Stimulated activated CD4-positive, alpha-beta T cell treated with anti-CD3 and anti-CD28 coated beads, TNF-alpha, amount 100 ng/mL, for 48 hours (primary cell): ENCODE results near the gene CAMK1D.
"Not testable (repeated sequence)": the region's sequence is repeated elsewhere in the genome, so short reads cannot be mapped to it uniquely, and the experiment has no call there.

ENCODE experiments used
- DNase-seq, 3 donors: peaks; one replicate each; pipeline ENCODE4 v3.0.0-alpha.2; 2020; ENCODE audit warnings: low read depth in 3 of 3

CAMK1D gene

GRCh38 chr10:12430406-12430982 lies 81.1 kb downstream of the CAMK1D start:
- DNase-seq: no peak

GRCh38 chr10:12431151-12432101 lies 82.1 kb downstream of the CAMK1D start:
- no peak for DNase-seq

- DNase-seq: no peak
Observed at GRCh38 chr10:12432402-12433189, 83.2 kb downstream of the CAMK1D start.

- DNase-seq: no peak
Observed at GRCh38 chr10:12434277-12434676, 84.9 kb downstream of the CAMK1D start.

GRCh38 chr10:12434677-12435076 lies 85.3 kb downstream of the CAMK1D start:
- DNase-seq: not testable (repeated sequence)

GRCh38 chr10:12435348-12435747 lies 86.0 kb downstream of the CAMK1D start:
- DNase-seq: no peak

GRCh38 chr10:12438919-12439692 lies 89.8 kb downstream of the CAMK1D start:
- no peak for DNase-seq

GRCh38 chr10:12439767-12440166 lies 90.4 kb downstream of the CAMK1D start:
- not testable (repeated sequence) for DNase-seq

GRCh38 chr10:12443026-12443425 lies 93.7 kb downstream of the CAMK1D start:
- DNase-seq: no peak

- DNase-seq: no peak
Observed at GRCh38 chr10:12444981-12445700, 95.8 kb downstream of the CAMK1D start.

- DNase-seq: no peak
Observed at GRCh38 chr10:12445701-12446334, 96.5 kb downstream of the CAMK1D start.

- DNase-seq: no peak
Observed at GRCh38 chr10:12448340-12448728, 99.0 kb downstream of the CAMK1D start.

GRCh38 chr10:12448729-12449391 lies 99.5 kb downstream of the CAMK1D start:
- DNase-seq: peak; percentile 50 to 61 (median 56)

GRCh38 chr10:12455318-12455717 lies 106.0 kb downstream of the CAMK1D start:
- no peak for DNase-seq

- no peak for DNase-seq
Observed at GRCh38 chr10:12455766-12456165, 106.4 kb downstream of the CAMK1D start.

- DNase-seq: no peak
Observed at GRCh38 chr10:12459340-12459739, 110.0 kb downstream of the CAMK1D start.

- no peak for DNase-seq
Observed at GRCh38 chr10:12459762-12460161, 110.4 kb downstream of the CAMK1D start.

- no peak for DNase-seq
Observed at GRCh38 chr10:12463459-12463838, 114.1 kb downstream of the CAMK1D start.

GRCh38 chr10:12465385-12466136 lies 116.2 kb downstream of the CAMK1D start:
- no peak for DNase-seq
